Neural cell (in vitro differentiated cells): ENCODE results near the gene MAN2B1. TPM values are rescaled to one million over a fixed set of nuclear protein-coding genes. Genes with fewer than 3 reads are reported as not detected.

Experiments
- H2AFZ ChIP-seq: fragments of 200-600, 300-800 bp; sonication (generic), shearing (Covaris generic); 2 replicates; pipeline ENCODE4 v1.6.0; 2014; ENCODE audit warnings: low read depth, mild to moderate bottlenecking, antibody characterized with exemption, low read length, moderate library complexity
- H3F3A ChIP-seq: fragments of 200-600 bp; shearing (Covaris generic); 2 replicates; pipeline ENCODE4 v1.6.1; 2016; ENCODE audit warnings: mild to moderate bottlenecking, moderate library complexity, mixed read lengths, antibody characterized with exemption, low read length; ENCODE audit not compliant: insufficient read depth, poor library complexity, severe bottlenecking
- H3K27ac ChIP-seq: fragments of 200-600, 300-800 bp; sonication (generic), shearing (Covaris generic); 2 replicates; pipeline ENCODE4 v1.5.1; 2014; ENCODE audit warnings: mild to moderate bottlenecking, low read length, moderate library complexity
- H3K27me3 ChIP-seq: fragments of 300-800, 200-600 bp; sonication (generic), shearing (Covaris generic); 2 replicates; pipeline ENCODE4 v1.6.0; 2014; ENCODE audit warnings: mild to moderate bottlenecking, low read depth, low read length, moderate library complexity; ENCODE audit not compliant: insufficient read depth
- H3K36me3 ChIP-seq: fragments of 300-800, 200-600 bp; sonication (generic), shearing (Covaris generic); 2 replicates; pipeline ENCODE4 v1.5.1; 2014; ENCODE audit warnings: mild to moderate bottlenecking, antibody characterized with exemption, low read length, moderate library complexity; ENCODE audit not compliant: insufficient read depth
- H3K4me2 ChIP-seq: fragments of 300-800, 200-600 bp; sonication (generic), shearing (Covaris generic); 2 replicates; pipeline ENCODE4 v1.6.0; 2014; ENCODE audit warnings: mild to moderate bottlenecking, low read length
- H3K4me3 ChIP-seq: fragments of 300-800, 200-600 bp; sonication (generic), shearing (Covaris generic); 2 replicates; pipeline ENCODE4 v1.5.1; 2014; ENCODE audit warnings: mild to moderate bottlenecking, low read length, moderate library complexity
- H3K79me2 ChIP-seq: fragments of 200-600 bp; shearing (Covaris generic); replicated peaks from 2 replicates; pipeline ENCODE4 v1.6.0; 2014; ENCODE audit warnings: mild to moderate bottlenecking, low read length, moderate library complexity; ENCODE audit not compliant: insufficient read depth
- H3K9ac ChIP-seq: fragments of 300-800, 200-600 bp; sonication (generic), shearing (Covaris generic); 2 replicates; pipeline ENCODE4 v1.6.1; 2016; ENCODE audit warnings: mild to moderate bottlenecking, low read length, mixed read lengths
- H3K9me2 ChIP-seq: fragments of 200-600 bp; shearing (Covaris generic); 2 replicates; pipeline ENCODE4 v1.6.1; 2016; ENCODE audit warnings: mild to moderate bottlenecking, low read length, mixed read lengths; ENCODE audit not compliant: insufficient read depth
- H3K9me3 ChIP-seq: fragments of 200-600, 300-800 bp; sonication (generic), shearing (Covaris generic); 2 replicates; pipeline ENCODE4 v1.6.1; 2016; ENCODE audit warnings: mild to moderate bottlenecking, mixed run types, low read length, moderate library complexity, mixed read lengths
- H4K20me1 ChIP-seq: fragments of 200-600 bp; shearing (Covaris generic); 2 replicates; pipeline ENCODE4 v1.6.1; 2016; ENCODE audit warnings: mild to moderate bottlenecking, mixed run types; ENCODE audit not compliant: insufficient read depth
- CTCF ChIP-seq: fragments of 450-650 bp; IDR thresholded peaks from 2 replicates; pipeline ENCODE4 v1.5.1; 2014; ENCODE audit warnings: antibody characterized with exemption, mild to moderate bottlenecking, moderate library complexity; ENCODE audit not compliant: poor library complexity, severe bottlenecking
- EP300 ChIP-seq: fragments of 450-650 bp; conservative IDR thresholded peaks from 2 replicates; pipeline ENCODE4 v1.6.1; 2014; ENCODE audit warnings: antibody characterized with exemption, mild to moderate bottlenecking, moderate library complexity; ENCODE audit not compliant: poor library complexity, severe bottlenecking
- EZH2 ChIP-seq: fragments of 200-600, 300-800 bp; shearing (Covaris generic), sonication (generic); IDR thresholded peaks from 2 replicates; pipeline ENCODE4 v1.6.1; 2014; ENCODE audit warnings: antibody characterized with exemption, low read length, borderline replicate concordance, mild to moderate bottlenecking; ENCODE audit not compliant: insufficient read depth, poor library complexity, severe bottlenecking
- MXI1 ChIP-seq: fragments of 450-650 bp; conservative IDR thresholded peaks from 2 replicates; pipeline ENCODE4 v1.6.1; 2014; ENCODE audit warnings: antibody characterized with exemption, mild to moderate bottlenecking; ENCODE audit not compliant: poor library complexity, severe bottlenecking
- POLR2AphosphoS5 ChIP-seq: IDR thresholded peaks from 2 replicates; pipeline ENCODE4 v1.6.1; 2012
- RAD21 ChIP-seq: fragments of 450-650 bp; conservative IDR thresholded peaks from 2 replicates; pipeline ENCODE4 v1.6.1; 2014; ENCODE audit warnings: antibody characterized with exemption, mild to moderate bottlenecking, moderate library complexity
- REST ChIP-seq: IDR thresholded peaks from 2 replicates; pipeline ENCODE4 v1.6.1; 2012; ENCODE audit warnings: borderline replicate concordance
- SMC3 ChIP-seq: fragments of 450-650 bp; conservative IDR thresholded peaks from 2 replicates; pipeline ENCODE4 v1.6.1; 2014; ENCODE audit warnings: antibody characterized with exemption, mild to moderate bottlenecking, moderate library complexity; ENCODE audit not compliant: poor library complexity
- TAF1 ChIP-seq: IDR thresholded peaks from 2 replicates; pipeline ENCODE4 v1.6.1; 2012; ENCODE audit warnings: low read depth
- polyA plus RNA-seq: library from polyadenylated mRNA; depleted of rRNA; stranded (reverse); fragments of >200 nt; gene quantifications from 2 replicates; pipeline ENCODE4 v1.2.3, GENCODE V29; 2014

The MAN2B1 gene
- polyA plus RNA-seq, 1 donor from 2014 or later: 11.5 TPM

- Histone ChIP-seq H3K9me3 (no peaks in the 10 kb centered on the region), H3K9ac (no peak overlapping the region), H3K4me2 (no peak overlapping the region), H3K4me3 (no peak overlapping the region), H3K36me3 (no peaks in the 10 kb centered on the region), H3F3A (no peaks in the 10 kb centered on the region), H2AFZ (no peak overlapping the region), H3K27me3 (no peaks in the 10 kb centered on the region), H3K27ac (no peak overlapping the region), H4K20me1 (no peaks in the 10 kb centered on the region), H3K9me2 (no peaks in the 10 kb centered on the region), H3K79me2 (no peaks in the 10 kb centered on the region)
- TF ChIP-seq MXI1 (no peak), EP300 (no peak), REST (no peak), SMC3 (no peak), CTCF (no peak), RAD21 (no peak), EZH2 (no peak), POLR2AphosphoS5 (no peak), TAF1 (no peak)
These were observed 27.8 kb downstream of the MAN2B1 start for GRCh38 chr19:12638611-12639182.

- Histone ChIP-seq H3K36me3 (no peaks in the 10 kb centered on the region), H3K9me2 (no peaks in the 10 kb centered on the region), H3F3A (no peaks in the 10 kb centered on the region), H3K4me3 (no peak overlapping the region), H3K27me3 (no peaks in the 10 kb centered on the region), H3K9ac (no peak overlapping the region), H3K79me2 (no peaks in the 10 kb centered on the region), H4K20me1 (no peaks in the 10 kb centered on the region), H2AFZ (no peak overlapping the region), H3K9me3 (no peaks in the 10 kb centered on the region), H3K4me2 (no peak overlapping the region), H3K27ac (no peak overlapping the region)
- TF ChIP-seq EP300 (no peak), REST (no peak), EZH2 (no peak), POLR2AphosphoS5 (no peak), RAD21 (no peak), MXI1 (no peak), TAF1 (no peak), SMC3 (no peak), CTCF (no peak)
These were observed 29.9 kb downstream of the MAN2B1 start for GRCh38 chr19:12636631-12637030.
